ENCODE results near the gene BTBD7. TPM values are rescaled to one million over a fixed set of nuclear protein-coding genes. Genes with fewer than 3 reads are reported as not detected.
A peak's percentile ranks its signal among the peaks of the same experiment; 100 is the strongest.

Gene BTBD7
- total and polyA plus RNA-seq, 9 of the 15 experiments (the other 6 are each of a cell fraction or from before 2014, with no cell fraction given), result 2.5 to 12.9 (median 6.2) TPM

DNA sequence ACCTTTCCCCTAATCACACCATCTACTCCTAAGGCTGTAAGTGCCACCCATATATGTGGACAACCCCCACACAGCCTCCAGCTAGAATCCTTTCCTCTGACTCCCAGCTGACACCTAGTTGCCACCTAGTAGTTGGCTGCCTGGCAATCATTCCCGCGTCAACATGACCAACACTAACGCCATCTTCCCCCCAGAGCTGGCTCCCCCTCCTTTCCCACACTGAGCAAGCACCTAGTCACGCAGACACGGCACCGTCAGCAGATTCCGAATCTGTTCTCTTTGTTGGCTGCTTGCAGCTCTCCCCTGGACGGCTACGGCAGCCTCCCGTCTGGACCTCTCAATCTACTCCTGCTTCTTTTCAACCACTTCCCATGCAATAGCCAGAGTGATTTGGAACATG lies 98.0 kb downstream of the BTBD7 start:
- Histone ChIP-seq H3K36me3 (ENCODE audit: control insufficient read depth, insufficient read depth, low read length) (no peaks in the 10 kb centered on the region), H3K9me1 (ENCODE audit: control insufficient read depth, insufficient read depth, low read length) (no peaks in the 10 kb centered on the region), H3K27me3 (ENCODE audit: control insufficient read depth in 2 of 2, insufficient read depth in 2 of 2, low read length in 2 of 2) (0 out of 5 replicates have a peak, but pooled peaks cover 0 to 4% of the 10 kb centered on the region in 2 experiments), H3K4me2 (ENCODE audit: insufficient read depth, low read length) (no peak overlapping the region), H3K4me1 (replicated peaks in 1 of 2; ENCODE audit: control insufficient read depth in 2 of 2, insufficient read depth in 2 of 2, low read length in 2 of 2) (peaks cover 0 to 4% of the 10 kb centered on the region in 2 experiments; a peak in 1 of 5 replicates), H3K4me3 (no peak overlapping the region), H2AFZ (ENCODE audit: low read depth, low read length) (no peak overlapping the region), H3K9me3 (replicated peaks; ENCODE audit: control insufficient read depth, insufficient read depth, low read depth, low read length) (no peaks in the 10 kb centered on the region), H4K20me1 (replicated peaks; ENCODE audit: control insufficient read depth, insufficient read depth, low read length) (no peaks in the 10 kb centered on the region), H3K9ac (ENCODE audit: insufficient read depth in 1 of 2, low read depth in 2 of 2, low read length in 2 of 2) (no peak overlapping the region), H3K79me2 (ENCODE audit: control insufficient read depth, insufficient read depth, low read length) (no peaks in the 10 kb centered on the region), H3K27ac (ENCODE audit: extremely low read depth, low read depth, low read length) (no peak overlapping the region)
- TF ChIP-seq, protein P1, sequence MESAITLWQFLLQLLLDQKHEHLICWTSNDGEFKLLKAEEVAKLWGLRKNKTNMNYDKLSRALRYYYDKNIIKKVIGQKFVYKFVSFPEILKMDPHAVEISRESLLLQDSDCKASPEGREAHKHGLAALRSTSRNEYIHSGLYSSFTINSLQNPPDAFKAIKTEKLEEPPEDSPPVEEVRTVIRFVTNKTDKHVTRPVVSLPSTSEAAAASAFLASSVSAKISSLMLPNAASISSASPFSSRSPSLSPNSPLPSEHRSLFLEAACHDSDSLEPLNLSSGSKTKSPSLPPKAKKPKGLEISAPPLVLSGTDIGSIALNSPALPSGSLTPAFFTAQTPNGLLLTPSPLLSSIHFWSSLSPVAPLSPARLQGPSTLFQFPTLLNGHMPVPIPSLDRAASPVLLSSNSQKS (CRISPR knock-in tag; IDR thresholded peaks at IDR 0.05), result no peak
- TF ChIP-seq THAP7 (CRISPR knock-in tag; IDR thresholded peaks at IDR 0.05) (no peak), CCNT2 (IDR thresholded peaks at IDR 0.05; ENCODE audit: borderline replicate concordance, extremely low read depth, insufficient read length, low read depth, low read length) (no peak), POLR2AphosphoS2 (IDR thresholded peaks at IDR 0.05; ENCODE audit: low read length) (no peak), SMC3 (conservative IDR thresholded peaks at IDR 0.05; ENCODE audit: insufficient read depth, low read depth, low read length) (no peak), PHF8 (IDR thresholded peaks at IDR 0.05; ENCODE audit: borderline replicate concordance, low read length) (no peak), ATF1 (CRISPR knock-in tag; IDR thresholded peaks at IDR 0.05) (no peak), ATF1 (tag; IDR thresholded peaks at IDR 0.05) (no peak)
- TF ChIP-seq, protein P2, sequence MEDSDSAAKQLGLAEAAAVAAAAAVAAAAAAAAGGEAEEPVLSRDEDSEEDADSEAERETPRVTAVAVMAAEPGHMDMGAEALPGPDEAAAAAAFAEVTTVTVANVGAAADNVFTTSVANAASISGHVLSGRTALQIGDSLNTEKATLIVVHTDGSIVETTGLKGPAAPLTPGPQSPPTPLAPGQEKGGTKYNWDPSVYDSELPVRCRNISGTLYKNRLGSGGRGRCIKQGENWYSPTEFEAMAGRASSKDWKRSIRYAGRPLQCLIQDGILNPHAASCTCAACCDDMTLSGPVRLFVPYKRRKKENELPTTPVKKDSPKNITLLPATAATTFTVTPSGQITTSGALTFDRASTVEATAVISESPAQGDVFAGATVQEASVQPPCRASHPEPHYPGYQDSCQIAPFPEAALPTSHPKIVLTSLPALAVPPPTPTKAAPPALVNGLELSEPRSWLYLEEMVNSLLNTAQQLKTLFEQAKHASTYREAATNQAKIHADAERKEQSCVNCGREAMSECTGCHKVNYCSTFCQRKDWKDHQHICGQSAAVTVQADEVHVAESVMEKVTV (CRISPR knock-in tag; IDR thresholded peaks at IDR 0.05), result no peak
- TF ChIP-seq, protein P3, sequence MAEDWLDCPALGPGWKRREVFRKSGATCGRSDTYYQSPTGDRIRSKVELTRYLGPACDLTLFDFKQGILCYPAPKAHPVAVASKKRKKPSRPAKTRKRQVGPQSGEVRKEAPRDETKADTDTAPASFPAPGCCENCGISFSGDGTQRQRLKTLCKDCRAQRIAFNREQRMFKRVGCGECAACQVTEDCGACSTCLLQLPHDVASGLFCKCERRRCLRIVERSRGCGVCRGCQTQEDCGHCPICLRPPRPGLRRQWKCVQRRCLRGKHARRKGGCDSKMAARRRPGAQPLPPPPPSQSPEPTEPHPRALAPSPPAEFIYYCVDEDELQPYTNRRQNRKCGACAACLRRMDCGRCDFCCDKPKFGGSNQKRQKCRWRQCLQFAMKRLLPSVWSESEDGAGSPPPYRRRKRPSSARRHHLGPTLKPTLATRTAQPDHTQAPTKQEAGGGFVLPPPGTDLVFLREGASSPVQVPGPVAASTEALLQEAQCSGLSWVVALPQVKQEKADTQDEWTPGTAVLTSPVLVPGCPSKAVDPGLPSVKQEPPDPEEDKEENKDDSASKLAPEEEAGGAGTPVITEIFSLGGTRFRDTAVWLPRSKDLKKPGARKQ (CRISPR knock-in tag; IDR thresholded peaks at IDR 0.05), result no peak
- TF ChIP-seq, protein P4, sequence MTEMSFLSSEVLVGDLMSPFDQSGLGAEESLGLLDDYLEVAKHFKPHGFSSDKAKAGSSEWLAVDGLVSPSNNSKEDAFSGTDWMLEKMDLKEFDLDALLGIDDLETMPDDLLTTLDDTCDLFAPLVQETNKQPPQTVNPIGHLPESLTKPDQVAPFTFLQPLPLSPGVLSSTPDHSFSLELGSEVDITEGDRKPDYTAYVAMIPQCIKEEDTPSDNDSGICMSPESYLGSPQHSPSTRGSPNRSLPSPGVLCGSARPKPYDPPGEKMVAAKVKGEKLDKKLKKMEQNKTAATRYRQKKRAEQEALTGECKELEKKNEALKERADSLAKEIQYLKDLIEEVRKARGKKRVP (CRISPR knock-in tag; IDR thresholded peaks at IDR 0.05), result no peak
- CTCF ChIA-PET (ENCODE audit: low intra/inter-chr PET ratio), result interaction anchor here (1.5 kb wide), 1 partner anchor 72 kb away, joined by 3 read pairs; no protein-coding TSS in a partner anchor
- WGBS (ENCODE audit: insufficient coverage, low coverage, missing lambda C conversion rate), result 16% methylated on average over 7 of the region's 10 CpGs
- intact Hi-C loops (cut with micrococcal nuclease) (loop anchor here (1.0 to 10.0 kb wide), 3 partner anchors 240 to 383 kb away; no protein-coding TSS in a partner anchor), in situ Hi-C loops (cut with MboI) (no loop called here)
- no TSS peak for BruUV-seq (replicated peaks)
- no peak for DNase-seq (ENCODE audit: extremely low read depth in 1 of 4, low spot score in 3 of 4)
- POLR2A ChIA-PET, result no interaction called here
- no peak for FAIRE-seq
- ATAC-seq, result peak; percentile 61

All from K562 (cell line).